Measurements from ENCODE around the gene CSF1R. TPM values are rescaled to one million over a fixed set of nuclear protein-coding genes. Genes with fewer than 3 reads are reported as not detected.

The CSF1R gene
- total and polyA plus RNA-seq, 2 of the 8 experiments (the other 6 are each of a cell fraction or from before 2014, with no cell fraction given), result 0.12 TPM; not detected in 1

GRCh38 chr5:150060471-150060870 lies 25.9 kb downstream of the CSF1R start:
- no peaks in the 10 kb centered on the region for H3K9me3 ChIP-seq (ENCODE audit: insufficient read depth in 2 of 2, low read depth in 1 of 2, low read length in 1 of 2)
- H2AFZ ChIP-seq (ENCODE audit: low read length), result no peak overlapping the region
- no peak overlapping the region for H3K18ac ChIP-seq (ENCODE audit: extremely low read depth, low read length)
- H3K79me2 ChIP-seq (ENCODE audit: control insufficient read depth in 1 of 2, insufficient read depth in 2 of 2, low read length in 2 of 2), result no peaks in the 10 kb centered on the region
- no peak for FAIRE-seq
- no peak for DNase-seq (ENCODE audit: low read depth in 1 of 2, low spot score in 2 of 2)
- H2BK12ac ChIP-seq (ENCODE audit: low read depth, low read length), result no peak overlapping the region
- no peak overlapping the region for H2BK15ac ChIP-seq (ENCODE audit: low read length)
- POLR2A ChIA-PET (ENCODE audit: partially characterized antibody), result interaction anchor here (0.6 kb wide), 1 partner anchor 94 kb away, joined by 3 read pairs; no protein-coding TSS in a partner anchor
- H2BK120ac ChIP-seq (replicated peaks; ENCODE audit: low read depth, low read length), result no peak overlapping the region
- no peak overlapping the region for H3K4me3 ChIP-seq (ENCODE audit: extremely low read depth in 1 of 4, insufficient read depth in 2 of 4, low read depth in 3 of 4, low read length in 4 of 4)
- H3K79me1 ChIP-seq (ENCODE audit: low read depth, low read length), result no peaks in the 10 kb centered on the region
- no peak overlapping the region for H4K5ac ChIP-seq (ENCODE audit: insufficient read length, low read depth, low read length)
- no peak overlapping the region for H4K91ac ChIP-seq (replicated peaks; ENCODE audit: insufficient read length, low read length)
- H2BK5ac ChIP-seq (ENCODE audit: low read depth, low read length), result no peak overlapping the region
- no peak overlapping the region for H4K8ac ChIP-seq (ENCODE audit: extremely low read depth, insufficient read depth, low read length)
- H3K4ac ChIP-seq (replicated peaks; ENCODE audit: insufficient read length, low read depth, low read length), result no peak overlapping the region
- no peak overlapping the region for H3K23ac ChIP-seq (ENCODE audit: insufficient read length)
- H3K4me2 ChIP-seq (ENCODE audit: insufficient read depth in 1 of 2, low read depth in 2 of 2, low read length in 2 of 2), result no peak overlapping the region
- no peak overlapping the region for H3K27ac ChIP-seq (ENCODE audit: low read depth, low read length)
- H3K9ac ChIP-seq (replicated peaks in 1 of 4; ENCODE audit: extremely low read depth in 1 of 4, low read depth in 3 of 4, low read length in 3 of 4), result no peak overlapping the region
- H3K56ac ChIP-seq (replicated peaks; ENCODE audit: insufficient read length, low read depth, low read length), result no peak overlapping the region
- CTCF ChIA-PET (ENCODE audit: partially characterized antibody), result interaction anchor here (0.7 to 1.8 kb wide), 9 partner anchors 11 to 158 kb away, joined by 3 to 6 read pairs (median 4); no protein-coding TSS in a partner anchor
- no peak overlapping the region for H3K14ac ChIP-seq (ENCODE audit: insufficient read length)
- 76% methylated on average over 6 of the region's 7 CpGs; no CpG with 5 or more reads in 1 of the 2 experiments for WGBS, 2 experiments (ENCODE audit: extremely low coverage in 1 of 2, insufficient coverage in 1 of 2, insufficient read length in 1 of 2, insufficient replicate concordance in 2 of 2, low coverage in 1 of 2, low lambda C conversion rate in 2 of 2, missing lambda C conversion rate in 1 of 2)
- H2AK5ac ChIP-seq (ENCODE audit: low read depth, low read length), result no peak overlapping the region
- no peak overlapping the region for H2BK20ac ChIP-seq (ENCODE audit: low read length)
- H3K23me2 ChIP-seq (ENCODE audit: low read depth, low read length), result no peaks in the 10 kb centered on the region
- peaks cover 0 to 16% (median 2%) of the 10 kb centered on the region in 4 experiments; a peak in 4 of 7 replicates for H3K4me1 ChIP-seq (replicated peaks in 1 of 4; ENCODE audit: control insufficient read depth in 3 of 4, insufficient read depth in 4 of 4, low read length in 3 of 4)
- H3K27me3 ChIP-seq (replicated peaks in 1 of 4; ENCODE audit: control insufficient read depth in 3 of 4, extremely low read depth in 1 of 4, insufficient read depth in 3 of 4, low read length in 3 of 4), result peaks cover 0 to 2% (median 0%) of the 10 kb centered on the region in 4 experiments; a peak in 3 of 7 replicates
- H3K36me3 ChIP-seq (ENCODE audit: control insufficient read depth in 2 of 4, insufficient read depth in 4 of 4, low read length in 3 of 4), result peaks cover 0 to 3% (median under 1%) of the 10 kb centered on the region in 4 experiments; a peak in 1 of 8 replicates
- no peaks in the 10 kb centered on the region for H4K20me1 ChIP-seq (replicated peaks in 1 of 2; ENCODE audit: control insufficient read depth in 1 of 2, insufficient read depth in 2 of 2, low read length in 2 of 2)
- TF ChIP-seq SRF (IDR thresholded peaks at IDR 0.05; ENCODE audit: low read depth, low read length), result no peak
- no peak for TF ChIP-seq CHD1 (IDR thresholded peaks at IDR 0.05; ENCODE audit: low read depth, low read length)
- no peak for TF ChIP-seq JUND (IDR thresholded peaks at IDR 0.05; ENCODE audit: low read length)
- TF ChIP-seq USF2 (IDR thresholded peaks at IDR 0.05; ENCODE audit: low read length), result no peak
- no peak for TF ChIP-seq YY1 (IDR thresholded peaks at IDR 0.05; ENCODE audit: low read depth, low read length)
